HG02763 (cell line): Measurements from ENCODE around the gene ALX4.

Source experiments
- ATAC-seq: cut with Tn5 transposase; IDR thresholded peaks from one replicate; pipeline ENCODE4 v1.9.1; 2021; ENCODE audit warnings: mild to moderate bottlenecking, moderate library complexity; ENCODE audit not compliant: unreplicated experiment

Gene ALX4

DNA sequence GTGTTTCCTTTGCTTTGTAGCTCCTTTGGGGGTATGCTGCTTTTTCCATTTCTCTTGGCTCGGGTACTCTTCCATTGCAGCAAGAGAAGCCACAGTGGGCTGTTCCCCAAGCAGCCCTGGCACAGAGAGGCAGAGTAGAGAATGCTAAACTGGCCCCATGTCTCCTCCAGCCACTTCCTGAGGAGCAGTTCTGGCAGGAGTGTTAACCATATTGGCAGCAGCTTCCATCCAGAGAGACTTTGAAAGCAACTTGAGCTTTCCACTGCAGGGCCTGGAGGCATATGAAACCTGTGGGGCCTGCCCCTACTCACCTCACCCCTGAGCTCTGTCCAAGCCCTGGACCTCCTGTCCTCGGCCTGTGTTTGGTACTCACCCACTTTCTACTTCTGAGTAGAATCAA lies 61.8 kb downstream of the ALX4 start:
- ATAC-seq = no peak

DNA sequence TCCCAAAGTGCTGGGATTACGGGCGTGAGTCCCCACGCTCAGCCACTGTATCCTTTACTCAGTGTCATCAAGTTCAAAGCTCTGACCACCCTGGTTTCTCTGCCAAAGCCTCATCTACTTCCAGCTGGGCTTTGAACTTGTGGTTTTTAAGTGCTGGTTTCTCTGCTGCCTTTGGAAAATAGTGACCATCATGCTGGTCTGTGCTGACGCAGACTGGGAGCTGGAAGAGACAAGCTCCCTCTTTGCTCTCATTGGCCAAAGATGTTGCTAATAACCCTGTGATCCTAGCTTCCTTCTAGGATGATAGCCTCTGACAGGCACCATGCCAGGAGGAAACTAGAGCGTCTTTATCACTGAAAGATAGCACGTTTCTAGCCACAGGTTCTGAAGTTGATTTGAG lies 62.4 kb downstream of the ALX4 start:
- ATAC-seq = no peak

DNA sequence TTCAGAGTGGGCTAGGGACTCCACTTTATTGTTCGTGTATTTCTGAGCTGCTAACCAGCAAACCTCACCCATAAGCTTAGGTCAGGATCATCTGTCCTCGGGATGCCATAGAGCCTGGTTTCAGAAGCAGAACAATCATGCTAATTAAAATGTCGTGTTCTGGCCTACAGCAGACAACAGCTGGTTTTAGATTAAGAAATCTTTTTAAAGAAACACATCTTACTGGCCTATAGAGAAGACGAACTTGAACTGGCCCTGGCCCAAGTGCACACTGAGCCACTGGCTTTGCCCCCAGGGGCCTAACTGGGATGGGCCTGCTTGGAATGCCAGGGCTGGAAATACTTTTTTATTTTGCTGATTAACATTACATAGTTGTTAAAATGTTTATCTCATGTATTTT lies 63.2 kb downstream of the ALX4 start:
- no peak for ATAC-seq

DNA sequence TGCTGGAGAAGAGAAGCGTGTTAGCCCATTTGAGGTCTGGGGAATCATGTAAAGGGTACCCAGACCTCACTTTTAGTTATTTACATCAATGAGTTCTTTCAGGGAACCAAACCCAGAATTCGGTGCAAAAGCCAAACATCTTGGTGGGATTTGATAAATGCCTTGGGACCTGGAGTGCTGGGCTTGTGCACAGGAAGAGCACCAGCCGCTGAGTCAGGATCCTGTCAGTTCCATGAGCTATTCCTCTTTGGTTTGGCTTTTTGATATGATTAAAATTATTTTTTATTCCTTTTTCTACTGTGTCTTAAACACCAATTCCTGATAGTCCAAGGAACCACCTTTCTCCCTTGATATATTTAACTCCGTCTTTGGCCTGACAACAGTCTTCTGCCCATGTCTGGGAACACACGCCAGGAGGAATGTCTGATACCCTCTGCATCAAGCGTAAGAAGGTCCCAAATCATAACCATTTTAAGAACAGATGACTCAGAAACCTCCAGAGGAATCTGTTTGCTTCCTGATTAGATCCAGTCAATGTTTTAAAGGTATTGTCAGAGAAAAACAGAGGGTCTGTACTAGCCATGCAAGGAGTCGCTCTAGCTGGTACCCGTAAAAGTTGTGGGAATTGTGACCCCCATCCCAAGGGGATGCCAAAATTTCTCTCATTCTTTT lies 65.2 kb downstream of the ALX4 start:
- no peak for ATAC-seq

DNA sequence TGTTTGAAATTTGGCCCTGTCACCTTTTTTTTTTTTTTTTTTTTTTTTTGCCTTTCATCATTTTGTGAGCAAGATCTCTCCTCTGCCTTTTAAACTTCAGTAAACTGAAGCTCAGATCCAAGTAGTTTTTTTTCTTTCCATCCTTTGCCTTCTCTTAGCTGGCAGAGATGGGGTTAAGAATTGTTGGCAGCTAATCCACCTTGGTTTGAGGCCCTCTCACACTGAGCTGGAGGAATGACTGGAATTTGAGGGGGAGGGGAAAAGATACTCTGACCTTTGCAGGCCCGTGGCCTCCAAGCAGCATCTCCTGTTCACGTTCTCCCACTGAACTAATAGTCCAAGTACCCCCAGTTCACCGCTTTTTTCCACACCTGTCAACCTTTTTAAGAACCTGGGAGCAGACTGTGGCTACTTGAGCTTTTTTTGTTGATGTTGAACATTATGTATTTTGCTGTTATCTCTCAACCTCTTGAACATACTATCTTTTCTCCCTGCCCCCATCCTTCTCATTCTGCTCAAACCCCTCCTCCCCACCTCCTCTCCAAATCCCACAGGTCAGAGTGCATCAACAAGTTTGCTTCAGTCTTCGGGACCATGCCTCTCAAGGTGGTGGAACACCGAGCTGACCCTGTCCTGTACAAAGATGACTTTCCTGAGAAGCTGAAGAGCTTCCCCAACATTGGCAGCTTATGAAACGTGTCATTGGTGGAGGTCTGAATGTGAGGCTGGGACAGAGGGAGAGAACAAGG lies 66.2 kb downstream of the ALX4 start:
- no peak for ATAC-seq

DNA sequence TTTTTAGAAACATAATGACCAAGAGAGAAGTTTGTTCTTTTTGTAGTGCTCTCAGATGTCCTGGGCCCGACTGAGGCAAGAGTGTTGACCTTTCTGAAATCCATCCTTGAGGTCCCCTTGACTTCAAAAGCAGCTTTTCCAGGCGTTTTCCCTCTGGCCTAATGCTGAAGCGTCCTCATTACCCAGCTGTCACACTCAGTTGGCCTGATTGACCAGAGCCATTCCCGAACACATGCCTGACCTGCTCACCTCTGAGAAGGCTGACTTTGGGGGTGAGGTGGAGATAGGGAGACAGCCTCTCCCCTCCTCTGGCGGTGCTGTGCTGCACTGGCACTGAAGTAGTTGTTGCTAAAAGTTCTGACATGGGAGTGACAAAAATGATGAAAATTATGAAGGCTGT lies 66.9 kb downstream of the ALX4 start:
- ATAC-seq = no peak

DNA sequence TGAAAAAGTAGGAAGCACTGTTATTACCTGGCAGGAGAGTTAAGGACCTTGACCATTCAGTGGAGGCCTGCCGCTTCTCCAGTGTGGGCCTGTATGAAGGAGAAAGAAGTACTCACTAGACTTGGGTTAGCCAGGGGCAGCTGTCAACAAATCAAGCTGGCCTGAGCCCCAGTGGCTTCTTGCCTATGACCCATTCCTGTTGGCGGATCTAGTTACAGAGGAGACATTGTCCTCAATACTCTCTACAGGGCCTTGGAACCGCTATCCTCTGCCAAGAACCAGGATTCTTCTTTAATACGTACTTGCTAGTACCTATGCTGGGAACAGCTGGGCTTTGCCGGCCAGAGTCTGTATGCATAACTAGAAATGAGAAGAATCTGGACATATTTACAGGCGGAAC lies 68.1 kb downstream of the ALX4 start:
- ATAC-seq = no peak

DNA sequence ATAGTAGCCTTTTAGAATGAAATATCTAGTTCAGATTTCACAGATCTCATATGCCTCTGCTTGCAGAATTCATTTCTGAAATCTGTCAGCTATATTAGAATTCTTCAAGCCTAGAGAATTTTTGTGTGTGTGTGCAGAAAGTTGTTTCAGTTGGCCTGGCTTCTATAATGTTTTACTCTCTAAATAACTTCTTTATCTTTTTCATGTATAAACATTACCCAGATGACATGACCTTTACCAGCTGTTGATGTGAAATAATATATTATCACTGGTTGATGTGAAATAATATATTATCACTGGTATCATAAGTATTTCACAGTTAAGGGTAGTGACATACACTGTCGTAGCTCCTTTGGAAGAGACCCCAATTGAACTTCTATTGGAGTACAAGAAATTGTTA lies 72.8 kb downstream of the ALX4 start:
- no peak for ATAC-seq

DNA sequence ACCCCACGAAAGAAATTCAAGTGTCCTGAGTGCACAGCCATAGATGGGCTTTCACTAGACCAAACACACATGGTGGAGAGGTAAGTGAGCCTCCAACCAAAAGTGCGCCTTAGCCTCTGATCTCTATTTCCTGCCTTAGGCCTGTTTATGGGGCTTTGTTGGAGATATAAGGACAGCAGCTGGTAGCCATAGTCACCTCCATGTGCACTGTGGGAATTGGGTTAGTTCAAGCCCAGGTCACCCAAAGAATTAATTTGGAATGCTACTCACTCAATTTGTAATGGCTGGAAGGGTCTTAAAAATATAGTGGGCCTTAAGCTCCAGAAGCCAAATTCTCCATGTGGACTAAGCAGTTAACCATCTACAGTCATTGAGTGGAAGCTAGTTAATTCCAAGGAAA lies 73.6 kb downstream of the ALX4 start:
- ATAC-seq = no peak

DNA sequence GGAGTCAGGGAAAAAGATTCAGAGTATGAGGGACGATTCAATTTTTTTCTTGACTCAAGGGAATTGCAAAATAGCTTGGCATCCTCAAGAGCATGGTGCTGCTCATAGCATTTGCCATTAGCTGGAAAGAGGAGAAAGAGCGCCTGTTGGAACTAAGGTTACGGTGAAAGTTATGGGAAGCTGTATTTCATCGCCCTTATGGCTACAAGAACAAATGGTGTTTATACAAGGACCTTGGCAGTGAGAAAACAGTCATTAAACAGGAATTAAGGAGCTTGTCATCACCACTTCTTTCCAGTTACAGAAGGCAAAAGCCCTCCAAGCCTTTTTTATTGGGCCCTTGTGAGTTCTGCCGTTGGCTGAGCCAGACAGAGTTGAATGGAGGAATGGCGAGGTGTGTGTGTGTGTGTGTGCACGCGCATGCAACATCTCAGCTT lies 74.2 kb downstream of the ALX4 start:
- ATAC-seq = no peak

DNA sequence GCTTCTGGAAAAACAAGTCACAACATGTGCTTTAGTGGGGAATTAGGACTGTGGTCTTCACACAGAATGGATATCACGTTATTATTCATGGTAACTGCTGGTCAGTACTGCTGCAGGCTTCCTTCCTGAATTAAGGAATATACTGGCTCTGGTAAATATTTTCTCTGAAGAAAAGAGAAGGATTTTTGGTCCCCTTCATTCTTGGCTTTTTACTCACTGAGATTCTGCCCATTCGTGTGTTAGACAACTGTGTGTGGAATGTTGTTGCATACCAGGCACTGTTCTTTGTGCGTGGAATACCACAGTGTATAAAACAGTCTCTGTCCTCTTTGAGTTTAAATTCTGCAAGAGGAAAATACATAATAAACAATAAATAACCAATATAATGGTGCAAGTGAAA lies 80.3 kb downstream of the ALX4 start:
- no peak for ATAC-seq

DNA sequence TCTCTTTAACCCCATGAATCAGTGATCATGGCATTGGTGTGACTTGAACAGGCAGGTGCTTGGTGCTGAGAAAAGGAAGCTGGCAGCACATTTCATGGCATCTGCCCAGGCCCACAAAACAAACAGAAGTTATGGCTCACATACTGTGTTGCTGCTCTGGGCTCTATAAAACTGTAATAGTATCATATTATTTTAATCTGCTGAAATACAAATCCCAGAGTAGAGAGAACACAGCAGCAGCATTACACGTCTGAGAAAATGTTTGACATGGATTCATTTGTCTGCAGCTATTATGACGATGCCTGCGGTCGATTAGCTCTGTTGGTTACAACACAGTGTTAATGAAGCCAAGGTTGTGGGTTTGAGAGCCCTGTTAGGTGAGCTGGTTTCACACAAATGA lies 80.8 kb downstream of the ALX4 start:
- ATAC-seq = no peak

DNA sequence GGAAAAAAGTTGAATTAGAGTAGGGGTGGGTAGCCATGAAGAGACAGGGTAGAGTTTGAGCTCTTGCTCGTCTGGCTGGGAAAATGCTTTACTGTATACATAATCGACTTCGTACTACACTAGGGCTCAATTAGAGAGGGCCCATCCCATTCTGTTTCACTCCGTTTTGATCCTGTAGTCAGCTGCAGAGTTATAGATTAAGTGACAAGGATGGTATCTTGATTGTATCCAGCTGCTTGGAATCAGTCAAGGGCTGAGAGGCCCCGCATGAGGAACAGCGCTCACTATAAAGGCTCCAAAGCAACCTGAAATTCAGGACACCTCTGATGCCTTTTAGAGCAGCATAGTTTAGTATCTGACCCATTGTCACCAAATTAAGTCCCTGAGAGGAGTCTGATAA lies 81.6 kb downstream of the ALX4 start:
- no peak for ATAC-seq

DNA sequence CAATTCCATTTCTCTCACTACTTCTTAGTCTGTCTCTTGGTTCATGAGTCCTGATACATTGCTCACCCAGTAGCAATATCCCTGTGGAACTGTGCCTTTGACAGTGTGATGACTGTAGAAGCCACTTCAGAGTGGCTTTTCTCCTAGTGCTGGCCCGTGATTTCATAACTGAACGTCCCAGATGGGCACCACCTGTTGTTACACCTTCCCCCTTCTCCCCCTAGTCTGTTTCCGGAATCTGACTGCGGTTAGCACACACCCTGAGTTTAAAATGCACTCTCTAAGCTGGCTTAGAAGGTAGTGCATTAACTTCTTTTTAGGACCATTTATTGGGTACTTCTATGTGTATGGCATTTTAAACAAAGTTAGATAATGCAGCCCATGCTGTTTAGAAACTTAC lies 83.0 kb downstream of the ALX4 start:
- ATAC-seq = no peak

DNA sequence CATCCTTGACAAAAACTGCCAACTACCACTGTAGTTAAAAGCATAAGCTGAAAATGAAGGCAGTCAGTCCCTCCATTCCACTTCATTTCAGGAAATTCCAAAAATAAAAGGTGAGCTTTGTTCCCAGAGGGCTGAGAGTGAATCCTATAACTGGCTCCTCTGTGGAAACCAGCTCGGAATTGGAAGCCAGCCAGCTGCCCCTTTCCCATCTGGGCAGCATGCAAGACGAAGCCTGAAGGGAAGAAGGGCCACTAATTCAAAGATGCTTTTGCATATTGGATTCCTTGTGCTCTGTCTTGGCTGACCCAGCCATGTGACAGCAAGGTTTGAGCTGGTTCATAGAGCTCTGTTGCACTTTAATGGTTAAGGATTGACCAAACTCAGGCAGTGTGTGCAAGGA lies 83.4 kb downstream of the ALX4 start:
- ATAC-seq = no peak

DNA sequence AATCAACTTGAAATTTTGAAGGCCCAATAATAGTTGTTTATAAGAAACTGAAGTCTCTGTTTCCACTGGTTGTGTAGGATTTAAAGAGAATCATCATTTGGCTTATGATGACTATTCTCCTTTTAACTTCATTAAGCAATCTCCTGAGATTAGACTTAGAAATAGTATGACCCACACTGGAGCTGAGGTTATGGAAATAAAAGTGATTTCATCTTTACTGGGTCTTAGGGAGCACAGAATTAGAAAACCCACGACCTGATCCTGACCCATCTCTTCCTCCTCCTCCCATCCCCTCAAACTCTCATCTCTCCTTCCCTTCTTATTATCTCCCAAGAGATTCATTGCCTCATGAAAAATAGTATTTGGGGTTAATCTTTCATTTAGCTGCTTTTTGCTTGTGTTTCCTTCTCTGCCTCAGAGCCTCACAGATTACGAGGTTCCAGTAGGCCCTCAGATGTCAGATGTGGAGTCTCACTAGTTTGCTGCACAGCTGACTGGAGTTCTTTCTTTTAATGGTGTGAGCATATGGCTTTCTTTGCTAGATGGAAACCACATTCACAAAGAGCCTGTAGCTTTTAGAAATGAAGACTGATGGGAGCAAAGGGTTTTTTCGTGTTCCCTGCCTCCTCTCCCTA lies 85.0 kb downstream of the ALX4 start:
- ATAC-seq = no peak

DNA sequence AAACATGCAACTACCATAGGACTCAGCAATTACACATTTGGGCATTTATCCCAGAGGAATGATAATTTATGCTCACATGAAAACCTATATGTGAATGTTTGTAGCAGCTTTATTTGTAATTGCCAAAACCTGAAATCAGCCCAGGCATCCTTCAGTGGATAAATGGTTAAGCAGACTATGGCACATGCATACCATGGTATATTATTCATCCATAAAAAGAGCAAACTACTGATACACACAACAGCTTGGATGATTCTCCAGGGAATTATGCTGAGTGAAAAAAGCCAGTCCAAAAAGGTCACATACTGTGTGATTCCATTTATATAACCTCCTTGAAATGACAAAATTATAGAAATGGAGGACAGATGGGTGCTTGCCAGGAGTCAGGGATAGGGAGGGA lies 86.7 kb downstream of the ALX4 start:
- no peak for ATAC-seq

DNA sequence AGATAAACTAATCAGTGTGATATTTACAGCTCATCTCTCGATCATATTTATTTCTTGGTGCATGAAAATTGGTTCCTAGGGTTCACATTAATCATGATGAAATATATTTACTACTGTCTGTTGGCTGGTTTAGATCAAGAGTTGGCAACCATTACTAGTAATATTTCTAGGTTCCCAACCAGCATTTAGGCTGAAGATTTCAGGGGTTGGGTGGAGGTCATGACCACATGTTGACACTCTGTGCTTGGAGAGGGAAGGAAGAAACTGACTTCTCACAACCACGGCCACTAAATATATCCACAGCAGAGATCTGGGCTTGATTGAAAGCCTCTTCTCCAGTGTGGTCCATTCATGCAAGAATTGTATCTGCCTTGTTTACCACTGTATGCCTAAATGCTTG lies 87.9 kb downstream of the ALX4 start:
- no peak for ATAC-seq

DNA sequence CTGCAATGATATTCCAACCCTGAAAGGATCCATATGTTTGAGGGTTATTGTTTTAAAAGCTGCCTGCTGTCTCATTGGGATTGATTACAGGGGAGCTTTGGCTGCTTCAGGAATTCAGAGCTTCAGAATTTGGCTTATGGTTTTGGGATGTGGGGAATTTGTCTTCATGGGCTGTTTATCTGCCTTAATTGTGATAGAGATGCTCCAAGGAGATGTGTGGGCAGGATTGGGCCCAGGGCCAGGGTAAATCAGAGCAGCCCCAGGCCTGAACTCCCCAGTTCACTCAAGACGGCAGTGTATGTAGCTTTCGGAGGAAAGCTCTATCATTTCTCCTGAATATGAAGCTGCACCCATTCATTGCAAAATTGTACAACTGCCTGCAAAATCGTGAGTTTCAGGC lies 88.5 kb downstream of the ALX4 start:
- no peak for ATAC-seq

DNA sequence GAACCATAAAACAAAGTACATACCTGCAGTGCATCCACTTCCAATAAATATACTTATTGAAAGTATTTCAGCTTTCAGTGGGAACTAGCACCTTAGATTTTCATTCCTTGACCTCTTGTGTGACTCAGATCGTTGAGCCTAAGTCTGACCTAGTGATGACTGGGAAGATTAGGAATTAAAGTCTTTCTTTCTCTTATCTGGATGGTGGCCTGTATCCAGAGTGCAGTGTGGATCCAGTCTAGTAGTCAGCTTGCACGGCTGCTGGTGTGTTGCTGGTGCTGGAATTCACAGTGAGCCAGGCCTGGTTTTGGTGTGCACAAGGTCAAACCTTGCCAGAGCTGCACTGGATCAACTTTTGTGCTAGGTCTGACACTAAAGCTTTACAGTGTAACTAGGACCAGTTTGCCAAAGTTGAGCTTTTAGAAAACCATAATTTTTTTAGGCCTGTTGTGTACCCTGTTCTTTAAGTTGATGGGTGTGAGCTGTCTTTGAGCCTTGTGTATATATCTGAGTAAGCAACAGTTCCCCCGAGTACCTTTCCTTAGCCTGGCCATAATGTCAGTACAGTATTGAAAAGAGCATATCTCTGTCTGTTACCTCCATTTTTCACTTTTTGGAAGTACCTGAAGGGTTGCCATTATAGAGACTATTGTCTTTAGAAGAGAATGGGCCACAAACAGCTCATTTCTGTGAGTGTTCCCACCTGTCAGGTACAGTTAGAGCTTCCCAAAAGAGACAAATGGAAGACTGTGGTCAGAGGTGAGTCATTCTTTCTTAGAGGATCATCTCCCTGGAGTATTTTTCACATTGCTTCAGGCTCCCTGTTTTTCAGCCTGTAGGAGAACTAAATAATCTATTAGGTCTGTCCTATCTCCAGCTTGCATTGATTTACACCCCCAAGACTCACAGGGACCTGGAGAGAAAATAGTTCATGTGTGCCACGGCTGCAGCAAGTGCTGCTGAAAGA lies 89.8 kb downstream of the ALX4 start:
- no peak for ATAC-seq

DNA sequence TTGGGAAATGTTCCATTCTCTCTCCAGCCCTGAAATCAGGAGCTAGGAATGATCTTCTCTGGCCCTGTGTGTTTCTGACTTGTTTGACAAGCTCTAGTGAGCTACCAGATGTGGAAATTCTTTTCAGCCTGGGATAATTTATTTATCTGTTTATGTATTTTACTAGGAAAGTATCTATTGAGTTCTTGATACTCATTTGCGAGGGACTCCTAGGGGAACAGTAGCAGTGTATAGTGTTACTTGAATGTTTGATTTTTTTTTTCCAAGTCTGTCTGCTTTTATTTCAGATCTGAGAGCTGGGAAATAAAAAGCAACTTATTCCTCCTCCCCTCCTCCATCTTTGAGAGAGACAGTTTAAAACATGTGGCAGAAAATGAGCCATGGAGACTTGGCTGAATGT lies 92.5 kb downstream of the ALX4 start:
- ATAC-seq = no peak
